ENCODE measurements around the gene LSR. TPM values are rescaled to one million over a fixed set of nuclear protein-coding genes. Genes with fewer than 3 reads are reported as not detected.
"Not testable (repeated sequence)": the region's sequence is repeated elsewhere in the genome, so short reads cannot be mapped to it uniquely, and the experiment has no call there.

LSR gene
- total RNA-seq, 1 donor from 2014 or later = 8.1 TPM

DNA sequence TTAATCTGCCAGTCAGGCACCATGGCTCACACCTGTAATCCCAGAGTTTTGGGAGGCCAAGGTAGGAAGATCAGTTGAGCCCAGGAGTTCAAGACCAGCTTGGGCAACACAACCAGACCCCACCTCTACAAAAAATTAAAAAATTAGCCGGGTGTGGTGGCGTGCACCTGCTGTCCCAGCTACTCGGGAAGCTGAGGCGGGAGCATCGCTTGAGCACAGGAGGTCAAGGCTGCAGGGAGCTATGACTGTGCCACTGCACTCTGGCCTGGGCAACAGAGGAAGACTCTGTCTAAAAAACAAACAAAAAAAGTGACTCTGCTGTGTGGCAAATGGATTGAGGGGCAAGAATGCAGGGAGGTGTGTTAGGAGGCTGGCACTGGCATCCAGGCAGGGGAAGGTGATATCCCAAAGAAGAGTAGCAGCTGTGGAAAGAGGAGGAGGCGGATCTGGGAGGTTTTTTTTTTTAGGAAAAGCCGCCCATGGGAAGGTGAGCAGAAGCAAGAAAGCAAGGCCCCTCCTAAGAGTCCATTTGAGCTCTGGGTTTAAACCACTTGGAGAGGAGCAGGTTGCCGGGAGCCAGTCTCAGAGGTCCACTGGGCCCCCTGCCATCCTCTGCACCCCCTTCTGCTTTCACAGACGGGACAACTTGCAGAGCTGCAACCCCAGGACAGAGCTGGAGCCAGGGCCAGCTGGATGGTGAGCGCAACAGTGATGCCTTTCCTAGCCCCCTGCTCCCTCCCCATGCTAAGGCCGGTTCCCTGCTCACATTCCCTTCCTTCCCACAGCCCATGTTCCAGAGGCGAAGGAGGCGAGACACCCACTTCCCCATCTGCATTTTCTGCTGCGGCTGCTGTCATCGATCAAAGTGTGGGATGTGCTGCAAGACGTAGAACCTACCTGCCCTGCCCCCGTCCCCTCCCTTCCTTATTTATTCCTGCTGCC is 35.6 kb downstream of the LSR start:
- no peak for DNase-seq (ENCODE audit: low spot score)

DNA sequence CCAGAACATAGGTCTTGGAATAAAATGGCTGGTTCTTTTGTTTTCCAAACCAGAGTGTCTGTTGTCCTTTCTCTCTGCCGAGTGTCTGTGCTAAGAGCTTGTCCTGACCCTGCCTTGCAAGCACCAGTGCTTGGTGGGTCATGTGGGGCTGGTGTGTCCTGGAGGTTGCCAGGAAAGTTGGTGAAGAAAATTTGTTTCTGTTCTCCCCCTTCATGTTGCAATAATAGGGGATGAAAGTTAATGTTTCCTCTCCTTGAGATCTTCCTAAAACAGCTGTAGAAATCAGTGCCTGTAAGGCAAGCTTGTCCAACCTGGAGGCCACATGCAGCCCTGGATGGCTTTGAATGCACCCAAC is 36.3 kb downstream of the LSR start:
- DNase-seq (ENCODE audit: low spot score) = no peak

DNA sequence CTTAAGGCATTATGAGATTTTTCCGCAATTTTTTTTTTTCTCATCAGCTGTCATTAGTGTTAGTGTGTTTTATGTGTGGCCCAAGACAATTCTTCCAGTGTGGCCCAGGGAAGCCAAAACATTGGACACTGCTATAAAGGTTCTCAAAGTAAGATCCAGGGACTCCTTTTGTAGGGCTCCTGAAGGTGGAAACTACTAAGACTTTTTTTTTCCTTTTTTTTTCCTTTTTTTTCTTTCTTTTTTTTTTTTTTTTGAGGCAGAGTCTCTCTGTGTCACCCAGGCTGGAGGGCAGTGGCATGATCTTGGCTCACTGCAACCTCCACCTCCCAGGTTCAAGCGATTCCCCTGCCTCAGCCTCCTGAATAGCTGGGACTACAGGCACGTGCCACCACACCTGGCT is 36.7 kb downstream of the LSR start:
- DNase-seq (ENCODE audit: low spot score) = not testable (repeated sequence)

DNA sequence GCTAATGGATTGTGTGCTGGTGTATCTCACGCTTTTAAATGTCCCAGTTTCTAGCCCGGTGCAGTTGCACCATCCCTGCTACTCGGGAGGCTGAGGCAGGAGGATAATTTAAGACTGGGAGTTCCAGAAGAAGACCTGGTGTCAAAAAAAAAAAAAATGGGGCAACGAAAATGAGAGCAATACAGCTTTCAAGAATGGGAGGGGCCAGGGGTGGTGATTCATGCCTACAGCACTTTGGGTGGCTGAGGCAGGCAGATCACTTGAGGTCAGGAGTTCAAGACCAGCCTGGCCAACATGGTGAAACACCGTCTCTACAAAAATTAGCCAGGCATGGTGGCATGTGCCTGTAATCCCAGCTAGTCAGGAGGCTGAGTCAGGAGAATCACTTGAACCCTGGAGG is 37.3 kb downstream of the LSR start:
- not testable (repeated sequence) for DNase-seq (ENCODE audit: low spot score)

DNA sequence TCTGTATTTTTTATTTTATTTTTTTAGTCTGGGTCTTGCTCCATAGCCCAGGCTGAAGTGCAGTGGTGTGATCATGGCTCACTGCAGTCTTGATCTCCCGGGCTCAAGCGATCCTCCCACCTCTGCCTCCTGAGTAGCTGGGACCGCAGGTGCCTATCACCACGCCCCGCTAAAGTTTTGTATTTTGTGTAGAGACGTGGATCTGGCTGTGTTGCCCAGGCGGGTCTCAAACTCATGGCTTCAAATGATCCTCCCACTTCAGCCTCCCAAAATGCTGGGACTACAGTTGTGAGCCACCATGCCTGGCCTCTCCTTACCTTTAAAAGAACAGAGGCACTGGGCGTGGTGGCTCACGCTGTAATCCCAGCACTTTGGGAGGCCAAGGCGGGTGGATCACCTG is 38.9 kb downstream of the LSR start:
- no peak for DNase-seq (ENCODE audit: low spot score)

DNA sequence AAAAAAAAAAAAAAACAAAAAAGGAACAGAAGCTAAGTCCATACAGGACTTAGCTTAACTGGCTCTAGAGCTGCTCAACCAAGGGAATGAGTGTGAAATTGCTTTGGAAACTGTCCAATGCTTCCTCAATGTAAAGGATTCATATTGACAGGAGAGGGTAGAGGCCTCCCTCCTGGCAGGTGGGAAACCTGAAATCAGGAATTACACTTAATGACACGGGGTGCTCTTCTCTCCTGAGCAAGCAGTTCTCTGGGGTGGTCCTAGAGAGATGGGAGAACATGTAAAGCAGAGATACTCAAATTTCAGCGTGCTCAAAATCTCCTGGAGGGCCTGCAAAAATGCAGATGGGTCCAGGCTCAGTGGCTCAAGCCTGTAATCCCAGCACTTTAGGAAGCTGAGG is 39.5 kb downstream of the LSR start:
- no peak for DNase-seq (ENCODE audit: low spot score)

DNA sequence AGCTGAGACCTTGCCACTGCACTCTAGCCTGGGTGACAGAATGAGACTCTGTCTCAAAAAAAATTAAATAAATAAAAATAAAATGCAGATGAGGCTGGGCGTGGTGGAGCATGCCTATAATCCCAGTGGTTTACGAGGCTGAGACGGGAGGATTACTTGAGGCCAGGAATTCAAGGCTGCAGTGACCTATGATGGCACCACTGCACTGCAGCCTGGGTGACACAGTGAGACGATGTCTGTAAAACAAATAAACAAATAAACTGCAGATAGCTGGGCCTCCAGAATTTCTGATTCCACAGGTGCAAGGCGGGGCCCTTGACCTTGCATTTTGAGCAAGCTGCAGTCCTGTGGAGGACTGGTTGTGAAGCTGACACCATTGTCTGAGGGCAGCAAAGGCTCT is 40.1 kb downstream of the LSR start:
- no peak for DNase-seq (ENCODE audit: low spot score)

DNA sequence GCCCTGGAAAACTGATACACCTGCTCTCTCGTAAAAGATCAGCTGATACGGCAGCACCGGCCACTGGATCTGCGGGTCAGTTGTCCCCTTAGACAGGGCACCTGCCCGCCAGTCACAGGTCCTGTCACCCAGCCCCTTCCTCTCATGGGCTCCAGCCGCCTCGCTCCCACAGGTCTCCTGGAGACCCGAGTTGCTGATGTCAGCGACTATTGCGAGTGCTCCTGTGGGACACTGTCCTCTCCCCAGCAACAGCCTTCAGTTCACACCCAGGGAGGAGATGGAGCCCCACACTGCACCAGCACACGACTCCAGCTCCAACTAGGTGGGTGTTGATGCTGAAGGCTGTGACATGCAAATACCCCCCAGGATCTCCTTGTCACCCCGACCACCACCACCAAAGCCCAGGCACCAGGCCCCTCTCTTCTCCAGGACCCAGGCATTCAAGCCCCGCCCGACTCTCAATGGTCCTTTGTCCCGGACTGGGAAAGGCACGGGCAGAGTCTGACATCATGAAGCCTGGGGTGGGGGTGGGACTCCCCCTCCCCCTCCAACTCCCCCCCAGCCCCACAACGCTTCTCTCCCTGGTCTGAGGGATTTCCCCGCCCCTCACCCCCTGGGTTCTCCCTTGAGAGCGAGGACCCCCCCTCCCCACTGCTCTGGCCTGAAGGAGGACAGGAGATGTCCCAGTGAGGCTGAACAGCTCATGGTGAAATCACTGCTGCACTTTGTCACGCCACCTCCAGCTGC is 41.8 kb downstream of the LSR start:
- no peak for DNase-seq (ENCODE audit: low spot score)

DNA sequence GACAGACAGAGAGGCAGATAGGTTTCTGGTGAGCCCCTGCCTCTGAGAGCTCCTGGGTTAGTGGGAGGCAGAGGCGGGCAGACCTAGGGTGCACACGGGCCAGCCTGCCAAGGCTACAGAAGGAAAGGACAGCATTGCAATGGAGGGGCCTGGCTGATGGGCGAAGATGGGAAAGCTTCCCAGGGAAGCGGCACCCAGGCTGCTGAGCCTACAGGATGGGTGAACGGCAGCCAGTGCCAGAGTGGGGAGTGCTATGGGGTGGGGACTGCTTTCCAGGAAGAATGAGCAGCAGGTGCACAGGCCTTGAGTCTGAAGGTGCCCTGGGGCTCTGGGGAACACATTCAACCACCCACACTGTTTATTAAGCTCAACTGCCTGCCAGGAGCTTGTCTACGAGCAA is 42.5 kb downstream of the LSR start:
- no peak for DNase-seq (ENCODE audit: low spot score)

DNA sequence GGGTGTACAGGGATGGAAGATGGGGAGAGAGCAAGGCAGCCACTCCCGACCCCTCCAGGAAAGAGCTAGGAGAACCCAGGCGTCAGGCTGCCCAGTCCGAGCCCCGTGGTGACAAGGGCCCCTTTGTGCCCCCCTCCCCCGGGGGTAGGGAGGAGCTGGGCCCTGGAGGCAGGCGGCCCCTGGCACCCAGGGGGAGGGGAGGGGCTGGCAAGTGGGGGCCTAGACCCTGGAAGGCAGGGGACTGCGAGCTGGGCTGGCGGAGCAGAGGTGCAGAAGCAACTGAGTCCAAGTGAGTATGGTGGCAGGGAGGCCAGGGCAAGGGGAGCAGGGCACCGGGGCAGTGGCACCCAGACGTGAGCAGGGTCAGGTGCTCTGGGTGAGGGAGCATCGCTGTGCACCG is 43.1 kb downstream of the LSR start, which contains the start of gene MAG:
Gene MAG (plus strand): TSS at position 246 of the 400 bp plus-strand sequence. CDS start 3,248 bp downstream, outside the sequence.
- no peak for DNase-seq (ENCODE audit: low spot score)

DNA sequence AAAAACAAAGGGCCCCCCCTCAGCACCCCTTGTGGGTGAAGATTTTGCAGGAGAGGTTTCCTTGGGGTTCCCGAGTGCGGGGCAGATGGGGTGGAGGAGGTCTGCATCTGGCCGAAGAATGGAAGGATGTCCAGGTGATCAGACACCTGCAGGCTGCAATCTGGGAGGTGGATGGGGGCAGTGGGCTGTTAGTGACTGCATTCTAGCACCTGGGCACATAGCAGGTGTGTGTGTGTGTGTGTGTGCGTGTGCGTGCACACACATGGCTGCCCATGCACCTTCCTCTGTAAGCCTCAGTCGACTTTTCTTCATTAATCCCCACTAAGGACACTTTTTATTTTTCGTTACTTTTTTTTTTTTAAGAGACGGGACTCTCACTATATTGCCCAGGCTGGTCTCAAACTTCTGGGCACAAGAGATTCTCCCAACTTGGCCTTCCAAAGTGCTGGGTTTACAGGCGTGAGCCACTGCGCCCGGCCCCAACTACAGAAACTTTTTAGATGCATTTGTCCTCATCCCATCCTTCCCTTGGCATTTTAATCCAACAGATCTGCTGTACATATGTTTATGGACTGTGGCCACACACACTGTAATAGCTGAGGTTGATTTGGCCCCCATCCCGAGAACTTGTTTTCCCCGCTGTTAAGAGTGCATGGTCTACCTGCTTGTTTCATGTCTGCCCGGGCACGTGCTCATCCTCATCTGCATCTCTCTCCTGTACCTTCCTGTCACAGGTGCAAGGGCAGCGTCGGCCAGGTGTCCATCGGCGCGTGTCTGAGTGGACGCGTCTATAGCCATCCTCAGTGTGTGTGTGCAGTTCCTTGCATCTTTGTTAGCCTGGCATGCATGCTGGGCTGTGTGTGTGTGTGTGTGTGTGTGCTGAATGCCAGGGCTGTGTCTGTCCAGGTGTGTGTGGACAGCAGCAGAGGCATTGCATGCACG is 43.9 kb downstream of the LSR start:
- no peak for DNase-seq (ENCODE audit: low spot score)

DNA sequence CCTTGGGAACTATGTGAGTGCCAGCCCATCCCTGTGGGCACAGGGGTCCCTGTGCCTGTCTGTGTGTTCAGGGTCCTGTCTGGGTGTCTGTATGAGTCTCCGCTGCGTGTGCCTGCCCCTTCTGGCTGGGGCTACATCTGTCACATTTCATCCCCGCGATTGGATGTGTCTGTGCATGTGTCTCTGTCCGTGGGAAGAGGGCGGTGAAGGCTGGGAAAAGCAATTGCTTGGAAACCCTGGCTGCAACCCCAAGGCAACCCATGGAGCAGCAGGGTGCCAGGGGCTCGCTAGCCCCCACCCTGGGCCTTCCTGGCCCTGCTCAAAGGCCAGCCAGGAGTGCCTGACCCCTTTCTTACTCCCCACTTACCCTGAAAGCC is 44.5 kb downstream of the LSR start:
- DNase-seq (ENCODE audit: low spot score) = no peak

DNA sequence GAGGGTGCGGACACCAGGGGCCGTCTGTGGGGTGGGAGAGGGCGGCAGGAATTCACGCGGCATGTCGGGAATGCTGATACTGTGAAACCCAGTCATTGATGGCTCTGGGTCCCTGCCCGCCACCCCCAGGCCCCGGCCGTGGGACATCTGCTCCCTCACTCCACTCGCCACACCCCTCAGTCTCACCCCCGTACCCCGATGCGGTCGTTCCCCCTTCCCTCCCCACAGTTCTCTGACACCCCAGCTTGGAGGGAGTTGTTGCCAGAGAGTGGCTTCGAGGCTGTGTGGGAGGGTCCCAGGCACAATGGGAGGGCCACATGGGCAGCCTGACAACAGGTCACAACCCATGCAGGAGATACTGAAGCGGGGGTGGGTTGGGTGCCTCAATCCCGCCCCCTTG is 45.0 kb downstream of the LSR start:
- DNase-seq (ENCODE audit: low spot score) = no peak

DNA sequence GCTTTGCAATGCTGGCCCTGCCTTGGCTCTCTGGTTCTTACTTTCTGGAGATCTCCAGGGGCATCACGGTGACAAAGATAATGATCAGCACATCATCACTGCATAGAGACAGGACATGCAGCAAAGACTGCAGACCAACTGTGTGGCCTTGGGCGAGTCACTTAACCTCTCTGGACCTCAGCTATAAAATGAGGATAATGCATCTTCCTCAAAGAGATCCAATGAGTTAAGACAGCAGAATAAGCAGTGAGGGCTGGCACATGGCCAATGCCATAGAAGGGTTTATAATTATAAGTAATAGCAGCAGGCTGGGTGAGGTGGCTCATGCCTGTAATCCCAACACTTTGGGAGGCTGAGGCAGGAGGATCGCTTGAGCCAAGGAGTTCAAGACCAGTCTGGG is 45.5 kb downstream of the LSR start:
- no peak for DNase-seq (ENCODE audit: low spot score)

DNA sequence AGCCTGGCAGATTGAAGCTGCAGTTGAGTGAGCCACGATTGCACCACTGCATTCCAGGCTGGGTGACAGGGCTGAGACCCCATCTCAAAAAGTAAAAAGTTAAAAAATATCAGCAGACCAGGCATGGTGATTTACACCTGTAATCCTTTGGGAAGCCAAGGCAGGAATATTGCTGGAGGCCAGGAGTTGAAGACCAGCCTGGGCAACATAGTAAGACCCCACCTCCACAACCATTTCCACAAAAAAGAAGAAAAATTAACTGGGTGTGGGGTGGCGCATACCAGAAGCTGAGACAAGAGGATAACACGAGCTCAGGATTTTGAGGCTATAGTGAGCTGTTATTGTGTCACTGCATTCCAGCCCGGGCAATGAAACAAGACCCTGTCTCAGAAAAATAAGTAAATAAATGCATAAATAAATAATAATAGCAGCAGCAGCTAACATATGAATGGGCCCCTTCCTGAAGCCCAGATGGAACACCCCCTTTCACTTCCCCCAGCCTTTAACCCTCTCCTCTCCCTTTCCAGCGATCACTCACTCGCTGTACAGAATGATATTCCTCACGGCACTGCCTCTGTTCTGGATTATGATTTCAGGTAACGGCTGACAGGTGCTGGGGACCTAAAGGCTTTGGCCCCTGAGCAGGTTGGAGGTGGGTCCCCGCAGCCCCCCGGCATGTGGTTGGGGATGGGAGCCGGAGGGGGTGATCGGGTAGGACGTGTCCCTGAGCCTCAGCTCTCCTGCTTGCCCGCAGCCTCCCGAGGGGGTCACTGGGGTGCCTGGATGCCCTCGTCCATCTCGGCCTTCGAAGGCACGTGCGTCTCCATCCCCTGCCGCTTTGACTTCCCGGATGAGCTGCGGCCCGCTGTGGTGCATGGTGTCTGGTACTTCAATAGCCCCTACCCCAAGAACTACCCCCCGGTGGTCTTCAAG is 46.3 kb downstream of the LSR start:
- DNase-seq (ENCODE audit: low spot score) = no peak

DNA sequence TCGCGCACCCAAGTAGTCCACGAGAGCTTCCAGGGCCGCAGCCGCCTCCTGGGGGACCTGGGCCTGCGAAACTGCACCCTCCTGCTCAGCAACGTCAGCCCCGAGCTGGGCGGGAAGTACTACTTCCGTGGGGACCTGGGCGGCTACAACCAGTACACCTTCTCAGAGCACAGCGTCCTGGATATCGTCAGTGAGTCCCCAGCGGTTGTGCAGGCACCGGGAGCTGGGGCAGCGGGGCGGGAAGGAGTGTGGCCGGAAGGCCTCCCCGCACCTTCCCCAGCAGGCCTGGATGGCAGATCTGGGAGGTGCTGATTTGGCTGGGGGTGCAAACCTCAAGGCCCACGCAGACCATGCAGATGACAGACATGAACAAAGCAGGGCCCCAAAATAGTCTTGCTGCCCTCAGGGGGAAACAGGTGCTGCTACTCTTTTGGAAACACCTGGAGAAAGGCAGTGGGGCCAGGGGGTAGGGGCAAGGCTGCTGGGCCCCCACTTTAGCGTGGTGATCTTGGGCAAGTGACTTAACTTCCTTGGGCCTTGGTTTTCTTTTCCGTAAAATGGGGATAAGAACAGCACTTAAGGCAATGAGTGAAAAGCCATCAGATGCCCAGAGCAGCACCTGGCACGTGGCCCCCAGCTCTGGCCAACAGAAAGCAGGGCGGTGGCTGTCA is 47.1 kb downstream of the LSR start:
- no peak for DNase-seq (ENCODE audit: low spot score)

DNA sequence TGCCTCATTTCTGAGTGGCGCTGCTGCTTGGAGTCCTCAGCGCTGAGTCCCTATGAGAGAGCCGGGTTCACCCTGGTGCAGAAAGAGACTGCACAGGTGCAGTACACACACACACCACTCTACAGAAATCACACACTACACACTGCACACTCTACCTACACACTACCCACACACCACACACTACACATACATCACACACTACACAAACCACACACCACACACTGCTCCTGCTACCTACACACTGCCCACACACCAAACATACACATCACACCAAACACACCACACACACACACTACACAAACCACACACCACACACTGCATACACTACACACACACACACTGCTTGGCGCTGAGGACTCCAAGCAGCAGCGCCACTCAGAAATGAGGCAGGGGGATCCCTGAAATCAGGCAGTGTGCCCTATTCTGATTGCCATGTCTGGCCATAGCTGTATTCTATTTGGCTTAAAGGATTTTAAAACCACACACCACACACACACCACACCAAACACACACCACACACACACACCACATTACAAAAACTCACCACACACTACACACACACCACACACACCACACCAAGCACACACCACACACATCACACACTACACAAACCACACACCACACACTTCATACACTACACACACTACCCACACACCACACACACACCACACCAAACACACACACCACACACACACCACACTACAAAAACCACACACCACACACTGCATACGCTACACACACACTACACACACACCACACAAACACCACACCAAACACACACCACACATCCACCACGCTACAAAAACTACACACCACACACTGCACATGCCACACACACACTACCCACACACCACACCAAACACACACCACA is 48.1 kb downstream of the LSR start:
- DNase-seq (ENCODE audit: low spot score) = no peak

DNA sequence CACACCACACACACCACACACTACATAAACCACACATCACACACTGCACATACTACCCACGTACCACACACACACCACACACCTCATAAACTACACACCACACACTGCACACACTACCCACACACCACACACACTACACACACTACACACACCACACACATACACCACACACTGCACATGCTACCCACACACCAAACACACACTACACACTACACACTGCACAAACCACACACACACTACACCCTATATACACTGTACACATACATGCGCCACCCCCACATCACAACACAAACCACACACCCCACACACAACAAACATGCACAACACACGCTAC is 48.7 kb downstream of the LSR start:
- no peak for DNase-seq (ENCODE audit: low spot score)

DNA sequence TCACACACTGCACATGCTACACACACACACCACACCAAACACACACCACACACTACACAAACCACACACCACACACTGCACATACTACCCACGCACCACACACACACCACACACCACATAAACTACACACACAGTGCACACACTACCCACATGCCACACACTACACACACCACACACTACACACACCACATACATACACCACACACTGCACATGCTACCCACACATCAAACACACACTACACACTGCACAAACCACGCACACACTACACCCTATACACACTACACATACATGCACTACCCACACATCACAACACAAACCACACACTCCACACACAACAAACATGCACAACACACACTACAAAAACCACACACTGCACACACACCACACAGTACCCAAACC is 49.1 kb downstream of the LSR start:
- DNase-seq (ENCODE audit: low spot score) = no peak
